ENCODE data around the gene CNTNAP5. TPM values are rescaled to one million over a fixed set of nuclear protein-coding genes. Genes with fewer than 3 reads are reported as not detected.

CNTNAP5 gene
- total RNA-seq, 1 donor from 2014 or later = 0.56 TPM

- no peak for DNase-seq (ENCODE audit: low read depth, low spot score)
- Mint-ChIP-seq H3K4me1 (peaks cover 6% of the 10 kb centered on the region), H3K4me3 (no peak overlapping the region), H3K27ac (ENCODE audit: unreplicated experiment) (no peak overlapping the region), H3K36me3 (ENCODE audit: low read depth) (no peaks in the 10 kb centered on the region), H3K9me3 (no peaks in the 10 kb centered on the region), H3K27me3 (ENCODE audit: low read depth) (peaks cover 2% of the 10 kb centered on the region)
- TF ChIP-seq CTCF (conservative IDR thresholded peaks at IDR 0.05) = no peak
Observed at GRCh38 chr2:124333784-124334183, 308.7 kb downstream of the CNTNAP5 start.

- Mint-ChIP-seq H3K4me1 (no peaks in the 10 kb centered on the region), H3K27ac (ENCODE audit: unreplicated experiment) (no peak overlapping the region), H3K27me3 (ENCODE audit: low read depth) (no peaks in the 10 kb centered on the region), H3K9me3 (peaks cover 3% of the 10 kb centered on the region), H3K36me3 (ENCODE audit: low read depth) (no peaks in the 10 kb centered on the region), H3K4me3 (no peak overlapping the region)
- no peak for TF ChIP-seq CTCF (conservative IDR thresholded peaks at IDR 0.05)
- no peak for DNase-seq (ENCODE audit: low read depth, low spot score)
Observed at GRCh38 chr2:124335058-124335457, 310.0 kb downstream of the CNTNAP5 start.

- no peak overlapping the region for H3K4me3 Mint-ChIP-seq
- H3K27me3 Mint-ChIP-seq (ENCODE audit: low read depth) = no peaks in the 10 kb centered on the region
- H3K36me3 Mint-ChIP-seq (ENCODE audit: low read depth) = no peaks in the 10 kb centered on the region
- no peak for TF ChIP-seq CTCF (conservative IDR thresholded peaks at IDR 0.05)
- H3K27ac Mint-ChIP-seq (ENCODE audit: unreplicated experiment) = no peak overlapping the region
- DNase-seq (ENCODE audit: low read depth, low spot score) = no peak
- peaks cover 3% of the 10 kb centered on the region for H3K9me3 Mint-ChIP-seq
- no peaks in the 10 kb centered on the region for H3K4me1 Mint-ChIP-seq
Observed at GRCh38 chr2:124339709-124340108, 314.6 kb downstream of the CNTNAP5 start.

GRCh38 chr2:124343827-124344498 lies 318.9 kb downstream of the CNTNAP5 start:
- Mint-ChIP-seq H3K36me3 (ENCODE audit: low read depth) (no peaks in the 10 kb centered on the region), H3K4me1 (no peaks in the 10 kb centered on the region), H3K4me3 (no peak overlapping the region), H3K27ac (ENCODE audit: unreplicated experiment) (no peak overlapping the region), H3K27me3 (ENCODE audit: low read depth) (no peaks in the 10 kb centered on the region), H3K9me3 (peaks cover 3% of the 10 kb centered on the region)
- DNase-seq (ENCODE audit: low read depth, low spot score) = no peak
- no peak for TF ChIP-seq CTCF (conservative IDR thresholded peaks at IDR 0.05)

- H3K4me1 Mint-ChIP-seq = no peaks in the 10 kb centered on the region
- H3K9me3 Mint-ChIP-seq = no peaks in the 10 kb centered on the region
- no peaks in the 10 kb centered on the region for H3K36me3 Mint-ChIP-seq (ENCODE audit: low read depth)
- no peak overlapping the region for H3K4me3 Mint-ChIP-seq
- no peak overlapping the region for H3K27ac Mint-ChIP-seq (ENCODE audit: unreplicated experiment)
- DNase-seq (ENCODE audit: low read depth, low spot score) = no peak
- H3K27me3 Mint-ChIP-seq (ENCODE audit: low read depth) = no peaks in the 10 kb centered on the region
- no peak for TF ChIP-seq CTCF (conservative IDR thresholded peaks at IDR 0.05)
Observed at GRCh38 chr2:124347209-124347608, 322.1 kb downstream of the CNTNAP5 start.
